ENCODE results near the gene KRT4. TPM values are rescaled to one million over a fixed set of nuclear protein-coding genes. Genes with fewer than 3 reads are reported as not detected.

Gene KRT4
- total and polyA plus RNA-seq, 12 donors, result 2.5 TPM; not detected in 11

GRCh38 chr12:52849511-52849910, 35.6 kb upstream of the KRT4 start:
- WGBS, 2 donors, result 89 to 90% methylated on average over 6 of the region's 6 CpGs
- Histone ChIP-seq H3K36me3 (no peaks in the 10 kb centered on the region), H3K27me3 (peaks cover 0 to 34% (median 6%) of the 10 kb centered on the region in 7 donors), H3K27ac (no peak overlapping the region), H3K4me1 (no peaks in the 10 kb centered on the region), H3K9me3 (no peaks in the 10 kb centered on the region), H3K4me3 (no peak overlapping the region)
- no peak for ATAC-seq
- intact Hi-C loops (cut with DNase I), result no loop called here
- DNase-seq, result no peak
- TF ChIP-seq, protein P1, sequence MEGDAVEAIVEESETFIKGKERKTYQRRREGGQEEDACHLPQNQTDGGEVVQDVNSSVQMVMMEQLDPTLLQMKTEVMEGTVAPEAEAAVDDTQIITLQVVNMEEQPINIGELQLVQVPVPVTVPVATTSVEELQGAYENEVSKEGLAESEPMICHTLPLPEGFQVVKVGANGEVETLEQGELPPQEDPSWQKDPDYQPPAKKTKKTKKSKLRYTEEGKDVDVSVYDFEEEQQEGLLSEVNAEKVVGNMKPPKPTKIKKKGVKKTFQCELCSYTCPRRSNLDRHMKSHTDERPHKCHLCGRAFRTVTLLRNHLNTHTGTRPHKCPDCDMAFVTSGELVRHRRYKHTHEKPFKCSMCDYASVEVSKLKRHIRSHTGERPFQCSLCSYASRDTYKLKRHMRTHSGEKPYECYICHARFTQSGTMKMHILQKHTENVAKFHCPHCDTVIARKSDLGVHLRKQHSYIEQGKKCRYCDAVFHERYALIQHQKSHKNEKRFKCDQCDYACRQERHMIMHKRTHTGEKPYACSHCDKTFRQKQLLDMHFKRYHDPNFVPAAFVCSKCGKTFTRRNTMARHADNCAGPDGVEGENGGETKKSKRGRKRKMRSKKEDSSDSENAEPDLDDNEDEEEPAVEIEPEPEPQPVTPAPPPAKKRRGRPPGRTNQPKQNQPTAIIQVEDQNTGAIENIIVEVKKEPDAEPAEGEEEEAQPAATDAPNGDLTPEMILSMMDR (IDR thresholded peaks at IDR 0.05), result no peak

GRCh38 chr12:52848661-52849255, 34.8 kb upstream of the KRT4 start, which contains the start of gene KRT78:
KRT78 (minus strand) TSS chr12:52848994; CDS start chr12:52848930, 64 bp downstream.
- H3K9me3 ChIP-seq, result no peaks in the 10 kb centered on the region
- DNase-seq (no peak), ATAC-seq (no peak)
- TF ChIP-seq, protein P1 (IDR thresholded peaks at IDR 0.05), result no peak
- no peaks in the 10 kb centered on the region for H3K36me3 ChIP-seq
- 82 to 87% methylated on average over 16 of the region's 16 CpGs for WGBS, 2 donors
- no peak within 1 kb of the TSS for H3K4me3 ChIP-seq
- H3K27ac ChIP-seq, result no peak within 1 kb of the TSS
- H3K4me1 ChIP-seq, result no peaks in the 10 kb centered on the region
- H3K27me3 ChIP-seq, result peaks cover 0 to 34% (median 6%) of the 10 kb centered on the region in 7 donors
- intact Hi-C loops (cut with DNase I), result no loop called here

DNA sequence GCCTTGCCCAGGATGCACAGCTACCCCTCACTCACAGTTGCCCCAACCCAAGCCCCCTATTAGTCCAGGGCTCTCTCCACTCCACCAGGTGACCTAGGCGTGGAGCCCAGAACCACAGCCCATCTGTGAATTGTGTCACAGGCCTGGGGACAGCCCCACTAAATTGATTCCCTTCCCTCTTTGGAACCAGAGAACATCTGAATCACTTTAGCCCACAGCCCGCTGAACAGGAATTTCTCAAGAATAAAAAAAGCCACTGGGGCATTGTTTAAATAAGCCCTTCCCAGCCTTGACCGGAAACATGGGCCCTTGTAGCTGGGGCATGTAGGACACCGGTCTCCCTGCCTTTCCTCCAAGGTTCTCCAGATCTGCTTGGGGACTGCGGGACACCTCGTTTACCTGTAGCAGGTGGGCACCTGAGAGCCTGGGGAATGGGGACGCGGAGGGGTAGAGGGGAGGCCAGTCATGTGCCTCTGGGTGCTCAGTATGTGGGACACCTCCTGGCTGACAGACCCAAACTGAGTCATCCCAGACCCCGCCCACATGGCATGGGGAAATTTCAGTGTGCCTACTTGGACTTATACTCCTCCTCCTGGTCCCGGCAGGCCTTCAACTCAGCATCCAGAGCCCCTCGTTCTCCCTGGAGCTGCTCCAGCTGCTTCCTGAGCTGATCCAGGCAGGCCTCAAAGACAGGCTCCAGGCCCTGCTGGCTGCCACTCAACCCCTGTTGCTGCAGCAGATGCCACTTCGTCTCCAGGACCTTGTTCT, 33.6 kb upstream of the KRT4 start:
- Histone ChIP-seq H3K27ac (no peak overlapping the region), H3K9me3 (no peaks in the 10 kb centered on the region), H3K27me3 (peaks cover 0 to 34% (median 6%) of the 10 kb centered on the region in 7 donors), H3K4me3 (no peak overlapping the region), H3K36me3 (no peaks in the 10 kb centered on the region), H3K4me1 (no peaks in the 10 kb centered on the region)
- DNase-seq (no peak), ATAC-seq (no peak)
- 75 to 81% methylated on average over 12 of the region's 12 CpGs for WGBS, 2 donors
- TF ChIP-seq, protein P1 (IDR thresholded peaks at IDR 0.05), result no peak
- intact Hi-C loops (cut with DNase I), result no loop called here

GRCh38 chr12:52846356-52846970, 32.5 kb upstream of the KRT4 start:
- H3K27me3 ChIP-seq, result peaks cover 0 to 28% (median 6%) of the 10 kb centered on the region in 7 donors
- WGBS, 2 donors, result 72 to 79% methylated on average over 8 of the region's 8 CpGs

More at GRCh38 chr12:52846356-52846970, 32.5 kb upstream of the KRT4 start:
- intact Hi-C loops (cut with DNase I), result no loop called here
- H3K4me1 ChIP-seq, result no peaks in the 10 kb centered on the region
- H3K9me3 ChIP-seq, result no peaks in the 10 kb centered on the region
- ATAC-seq, result no peak
- no peak overlapping the region for H3K27ac ChIP-seq
- TF ChIP-seq, protein P1 (IDR thresholded peaks at IDR 0.05), result no peak
- H3K4me3 ChIP-seq, result no peak overlapping the region
- no peaks in the 10 kb centered on the region for H3K36me3 ChIP-seq
- DNase-seq, result no peak

All from heart right ventricle (tissue), 16 donors.